ENCODE results near the gene HSPA1B.

HSPA1B gene

DNA sequence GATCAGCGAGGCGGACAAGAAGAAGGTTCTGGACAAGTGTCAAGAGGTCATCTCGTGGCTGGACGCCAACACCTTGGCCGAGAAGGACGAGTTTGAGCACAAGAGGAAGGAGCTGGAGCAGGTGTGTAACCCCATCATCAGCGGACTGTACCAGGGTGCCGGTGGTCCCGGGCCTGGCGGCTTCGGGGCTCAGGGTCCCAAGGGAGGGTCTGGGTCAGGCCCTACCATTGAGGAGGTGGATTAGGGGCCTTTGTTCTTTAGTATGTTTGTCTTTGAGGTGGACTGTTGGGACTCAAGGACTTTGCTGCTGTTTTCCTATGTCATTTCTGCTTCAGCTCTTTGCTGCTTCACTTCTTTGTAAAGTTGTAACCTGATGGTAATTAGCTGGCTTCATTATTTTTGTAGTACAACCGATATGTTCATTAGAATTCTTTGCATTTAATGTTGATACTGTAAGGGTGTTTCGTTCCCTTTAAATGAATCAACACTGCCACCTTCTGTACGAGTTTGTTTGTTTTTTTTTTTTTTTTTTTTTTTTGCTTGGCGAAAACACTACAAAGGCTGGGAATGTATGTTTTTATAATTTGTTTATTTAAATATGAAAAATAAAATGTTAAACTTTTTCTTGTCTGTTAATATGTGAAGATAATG is 2.2 kb downstream of the HSPA1B start:
- peak; percentile 76 for DNase-seq (ENCODE audit: low read depth)
- TF ChIP-seq, protein P1, sequence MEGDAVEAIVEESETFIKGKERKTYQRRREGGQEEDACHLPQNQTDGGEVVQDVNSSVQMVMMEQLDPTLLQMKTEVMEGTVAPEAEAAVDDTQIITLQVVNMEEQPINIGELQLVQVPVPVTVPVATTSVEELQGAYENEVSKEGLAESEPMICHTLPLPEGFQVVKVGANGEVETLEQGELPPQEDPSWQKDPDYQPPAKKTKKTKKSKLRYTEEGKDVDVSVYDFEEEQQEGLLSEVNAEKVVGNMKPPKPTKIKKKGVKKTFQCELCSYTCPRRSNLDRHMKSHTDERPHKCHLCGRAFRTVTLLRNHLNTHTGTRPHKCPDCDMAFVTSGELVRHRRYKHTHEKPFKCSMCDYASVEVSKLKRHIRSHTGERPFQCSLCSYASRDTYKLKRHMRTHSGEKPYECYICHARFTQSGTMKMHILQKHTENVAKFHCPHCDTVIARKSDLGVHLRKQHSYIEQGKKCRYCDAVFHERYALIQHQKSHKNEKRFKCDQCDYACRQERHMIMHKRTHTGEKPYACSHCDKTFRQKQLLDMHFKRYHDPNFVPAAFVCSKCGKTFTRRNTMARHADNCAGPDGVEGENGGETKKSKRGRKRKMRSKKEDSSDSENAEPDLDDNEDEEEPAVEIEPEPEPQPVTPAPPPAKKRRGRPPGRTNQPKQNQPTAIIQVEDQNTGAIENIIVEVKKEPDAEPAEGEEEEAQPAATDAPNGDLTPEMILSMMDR (IDR thresholded peaks at IDR 0.05; ENCODE audit: low read depth, low read length): no peak
- TF ChIP-seq MYC (IDR thresholded peaks at IDR 0.05; ENCODE audit: low read depth, low read length) (no peak), POLR2A (IDR thresholded peaks at IDR 0.05; ENCODE audit: extremely low read depth, insufficient read length) (no peak)
- TF ChIP-seq, protein P2, sequence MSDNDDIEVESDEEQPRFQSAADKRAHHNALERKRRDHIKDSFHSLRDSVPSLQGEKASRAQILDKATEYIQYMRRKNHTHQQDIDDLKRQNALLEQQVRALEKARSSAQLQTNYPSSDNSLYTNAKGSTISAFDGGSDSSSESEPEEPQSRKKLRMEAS (IDR thresholded peaks at IDR 0.05; ENCODE audit: low read depth, low read length): no peak
- peak overlapping the region; percentile 98 for H3K4me3 ChIP-seq (ENCODE audit: low read depth, low read length)

DNA sequence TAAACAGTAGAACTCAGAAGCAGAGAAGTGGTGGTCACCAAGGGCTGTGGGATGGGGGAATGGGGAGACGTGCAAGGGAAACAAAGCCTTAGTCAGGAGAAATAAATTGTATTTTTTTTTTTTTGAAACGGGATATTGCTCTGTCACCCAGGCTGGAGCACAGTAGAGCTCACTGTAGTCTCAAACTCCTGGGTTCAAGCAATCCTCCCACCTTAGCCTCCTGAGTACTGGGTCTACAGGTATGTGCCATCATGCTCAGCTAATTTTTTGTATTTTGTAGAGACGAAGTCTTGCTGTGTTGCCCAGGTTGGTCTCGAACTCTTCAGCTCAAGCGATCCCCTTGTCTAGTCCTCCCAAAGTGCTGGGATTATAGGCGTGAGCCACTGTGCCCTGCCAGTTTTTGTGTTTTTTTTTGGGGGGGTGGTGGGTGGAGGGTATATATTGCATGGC is 3.4 kb downstream of the HSPA1B start:
- H3K4me3 ChIP-seq (ENCODE audit: low read depth, low read length): peak overlapping the region; percentile 98
- DNase-seq (ENCODE audit: low read depth): no peak
- TF ChIP-seq, protein P2 (IDR thresholded peaks at IDR 0.05; ENCODE audit: low read depth, low read length): no peak
- TF ChIP-seq MYC (IDR thresholded peaks at IDR 0.05; ENCODE audit: low read depth, low read length) (no peak), POLR2A (IDR thresholded peaks at IDR 0.05; ENCODE audit: extremely low read depth, insufficient read length) (no peak)
- TF ChIP-seq, protein P1 (IDR thresholded peaks at IDR 0.05; ENCODE audit: low read depth, low read length): no peak

DNA sequence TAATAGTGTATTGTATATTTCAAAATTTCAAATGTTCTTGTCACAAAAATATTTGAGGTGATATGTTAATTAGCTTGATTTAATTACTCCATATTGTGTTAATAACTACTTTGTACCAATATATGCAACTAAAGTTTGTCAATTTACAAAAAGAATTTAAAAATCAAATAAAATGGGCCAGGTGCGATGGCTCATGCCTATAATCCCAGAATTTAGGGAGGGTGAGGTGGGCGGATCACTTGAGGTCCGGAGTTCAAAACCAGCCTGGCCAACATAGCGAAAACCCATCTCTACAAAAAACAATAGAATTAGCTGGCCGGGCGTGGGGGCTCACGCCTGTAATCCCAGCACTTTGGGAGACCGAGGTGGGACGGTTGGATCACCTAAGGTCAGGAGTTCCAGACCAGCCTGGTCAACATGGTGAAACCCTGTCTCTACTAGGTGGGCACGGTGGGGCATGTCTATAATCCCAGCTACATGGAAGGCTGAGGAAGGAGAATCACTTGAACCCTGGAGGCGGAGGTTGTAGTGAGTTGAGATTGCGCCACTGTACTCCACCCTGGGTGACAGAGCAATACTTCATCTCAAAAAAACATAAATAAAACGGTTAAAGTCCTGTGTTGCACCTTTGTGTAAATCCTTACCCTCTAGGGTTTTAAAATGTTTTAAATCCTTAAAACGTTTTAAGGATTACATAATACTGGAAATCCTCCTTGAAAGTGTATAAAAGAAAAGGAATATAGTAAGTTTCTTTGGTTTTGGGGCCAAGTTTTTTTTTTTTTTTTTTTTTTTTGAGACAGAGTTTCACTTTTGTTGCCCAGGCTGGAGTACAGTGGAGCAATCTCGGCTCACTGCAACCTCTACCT is 4.0 kb downstream of the HSPA1B start:
- peak overlapping the region; percentile 98 for H3K4me3 ChIP-seq (ENCODE audit: low read depth, low read length)
- TF ChIP-seq POLR2A (IDR thresholded peaks at IDR 0.05; ENCODE audit: extremely low read depth, insufficient read length) (no peak), MYC (IDR thresholded peaks at IDR 0.05; ENCODE audit: low read depth, low read length) (no peak)
- TF ChIP-seq, protein P2 (IDR thresholded peaks at IDR 0.05; ENCODE audit: low read depth, low read length): no peak
- TF ChIP-seq, protein P1 (IDR thresholded peaks at IDR 0.05; ENCODE audit: low read depth, low read length): no peak
- peak; percentile 67 for DNase-seq (ENCODE audit: low read depth)

DNA sequence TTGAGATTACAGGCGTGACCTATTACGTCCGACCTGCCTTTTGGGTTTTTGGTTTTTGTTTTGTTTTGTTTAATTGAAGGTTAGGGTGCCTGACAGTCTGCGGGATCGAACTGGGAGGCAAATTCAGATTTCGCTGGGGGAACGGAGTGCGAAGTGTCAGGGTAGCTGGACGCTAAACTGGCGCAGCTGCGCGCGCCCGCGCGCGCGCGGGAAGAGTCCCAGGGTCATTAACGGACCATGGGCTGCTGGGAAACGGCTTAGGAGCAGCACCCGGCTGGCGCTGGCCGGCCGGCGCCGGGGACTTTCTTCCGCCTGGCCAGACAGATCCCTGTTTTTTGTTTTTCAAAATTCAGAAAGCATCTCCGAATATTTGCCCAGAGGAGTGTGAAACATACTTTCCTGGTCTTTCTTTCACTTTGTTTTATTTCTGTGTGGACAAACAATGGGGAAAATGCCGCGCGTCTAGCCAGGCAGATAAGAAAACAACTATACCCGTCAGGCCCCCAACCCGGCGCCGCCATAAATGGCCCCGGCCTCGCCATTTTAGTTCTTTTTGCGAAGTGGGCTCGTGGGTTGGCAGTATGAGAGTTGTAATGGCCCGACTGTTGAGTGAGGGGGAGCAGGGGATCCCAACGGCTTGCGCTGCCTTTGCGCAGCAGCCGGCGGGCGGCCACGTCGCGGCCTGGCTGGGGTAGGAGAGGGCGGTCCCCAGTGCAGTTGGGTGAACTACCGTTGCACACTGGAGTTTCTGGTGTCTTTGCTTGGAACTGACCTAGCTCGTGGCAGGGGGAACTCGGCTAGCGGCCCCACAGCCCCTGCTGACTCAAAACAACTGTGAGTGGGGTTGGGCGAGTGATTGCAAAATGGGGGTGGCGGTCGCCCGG is 7.1 kb downstream of the HSPA1B start:
- H3K4me3 ChIP-seq (ENCODE audit: low read depth, low read length): peak overlapping the region; percentile 98
- TF ChIP-seq POLR2A (IDR thresholded peaks at IDR 0.05; ENCODE audit: extremely low read depth, insufficient read length) (peak; percentile 97), MYC (IDR thresholded peaks at IDR 0.05; ENCODE audit: low read depth, low read length) (peak; percentile 42)
- TF ChIP-seq, protein P2 (IDR thresholded peaks at IDR 0.05; ENCODE audit: low read depth, low read length): no peak; the same call in 1 of the 2 replicates
- peak; percentile 93 for DNase-seq (ENCODE audit: low read depth)

DNA sequence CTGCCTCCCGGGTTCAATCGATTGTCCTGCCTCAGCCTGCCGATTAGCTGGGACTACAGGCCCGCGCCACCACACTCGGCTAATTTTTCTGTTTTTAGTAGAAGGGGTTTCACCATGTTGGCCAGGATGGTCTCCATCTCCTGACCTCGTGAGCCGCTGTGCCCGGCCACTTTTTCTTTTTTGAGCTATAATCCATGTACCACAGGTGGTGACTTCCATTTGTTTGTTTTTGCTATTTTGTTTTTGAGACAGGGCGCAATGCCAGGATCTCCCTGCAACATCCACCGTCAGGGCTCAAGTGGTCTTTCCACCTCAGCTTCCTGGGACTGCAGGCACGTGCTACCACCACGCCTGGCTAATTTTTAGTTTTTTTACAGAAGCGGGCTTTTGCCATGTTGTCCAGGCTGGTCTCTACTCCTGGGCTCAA is 8.5 kb downstream of the HSPA1B start:
- peak overlapping the region; percentile 98 for H3K4me3 ChIP-seq (ENCODE audit: low read depth, low read length)
- DNase-seq (ENCODE audit: low read depth): no peak
- TF ChIP-seq, protein P1 (IDR thresholded peaks at IDR 0.05; ENCODE audit: low read depth, low read length): no peak
- TF ChIP-seq MYC (IDR thresholded peaks at IDR 0.05; ENCODE audit: low read depth, low read length) (no peak), POLR2A (IDR thresholded peaks at IDR 0.05; ENCODE audit: extremely low read depth, insufficient read length) (no peak)
- TF ChIP-seq, protein P2 (IDR thresholded peaks at IDR 0.05; ENCODE audit: low read depth, low read length): 0 out of 2 replicates have a peak, but pooled peaks have one; percentile 31

All from NB4 (cell line).